GM19035 (cell line): ENCODE data around the gene C1orf174.

Experiments
- ATAC-seq: cut with Tn5 transposase; IDR thresholded peaks from one replicate; pipeline ENCODE4 v1.9.1; 2021; ENCODE audit not compliant: unreplicated experiment

The C1orf174 gene

GRCh38 chr1:3841491-3841890 is 58.6 kb downstream of the C1orf174 start:
- ATAC-seq: no peak
